GM19099 (cell line): ENCODE results near the gene GLS2.

Experiments used
- POLR2A ChIP-seq: IDR thresholded peaks from 3 replicates; pipeline ENCODE4 v1.6.1; 2011; ENCODE audit warnings: low read depth; ENCODE audit not compliant: insufficient read length; ENCODE audit errors: extremely low read depth

Gene GLS2

DNA sequence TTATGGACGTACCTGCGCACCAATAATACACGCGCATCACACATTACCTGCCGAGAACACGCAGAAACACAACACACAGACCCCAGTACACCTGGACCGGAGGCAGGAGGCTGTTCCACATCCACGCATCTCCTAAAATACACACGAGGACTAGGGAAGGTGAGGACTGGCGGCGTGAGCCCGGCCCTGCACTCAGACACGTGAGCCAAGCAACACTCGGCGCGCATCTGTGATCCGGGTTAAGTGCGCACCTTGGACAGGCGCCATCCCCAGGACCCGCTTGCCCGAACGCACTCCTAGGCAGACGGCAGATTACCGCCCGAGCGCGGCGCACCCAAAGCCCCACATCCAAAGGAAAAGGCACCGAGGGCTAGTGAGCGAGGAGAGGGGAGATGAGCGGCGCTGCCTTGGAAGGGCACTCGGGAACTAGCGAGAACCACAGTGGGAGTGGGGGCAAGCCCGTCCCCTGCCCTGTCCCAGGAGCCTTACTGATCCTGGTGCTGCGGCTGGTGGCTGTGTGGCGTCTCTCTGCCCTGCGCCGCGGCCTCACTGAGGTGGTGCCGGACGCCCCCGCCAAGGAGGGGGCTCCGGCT is 417 bp downstream of the GLS2 start:
- TF ChIP-seq POLR2A: no peak

- TF ChIP-seq POLR2A: no peak
Measured at GRCh38 chr12:56486694-56487093, 1.3 kb downstream of the GLS2 start.

DNA sequence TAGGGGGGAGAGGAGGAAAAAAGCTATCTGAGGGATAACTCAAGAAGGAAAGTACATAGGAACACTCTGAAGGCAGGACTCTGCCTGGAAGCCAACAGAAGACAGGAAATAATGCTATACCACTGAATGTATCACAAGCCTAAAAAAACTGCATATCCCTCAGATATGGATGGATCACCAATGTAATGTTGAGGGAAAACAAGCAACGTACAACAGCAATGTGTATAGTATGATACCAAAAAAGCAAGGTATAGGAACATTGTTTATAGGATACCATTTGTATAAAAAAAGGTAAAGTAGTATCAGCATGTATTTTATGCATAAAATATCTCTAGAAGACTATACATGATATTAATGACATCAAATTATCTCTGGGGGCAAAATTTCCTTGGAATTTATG is 3.4 kb downstream of the GLS2 start:
- no peak for TF ChIP-seq POLR2A

DNA sequence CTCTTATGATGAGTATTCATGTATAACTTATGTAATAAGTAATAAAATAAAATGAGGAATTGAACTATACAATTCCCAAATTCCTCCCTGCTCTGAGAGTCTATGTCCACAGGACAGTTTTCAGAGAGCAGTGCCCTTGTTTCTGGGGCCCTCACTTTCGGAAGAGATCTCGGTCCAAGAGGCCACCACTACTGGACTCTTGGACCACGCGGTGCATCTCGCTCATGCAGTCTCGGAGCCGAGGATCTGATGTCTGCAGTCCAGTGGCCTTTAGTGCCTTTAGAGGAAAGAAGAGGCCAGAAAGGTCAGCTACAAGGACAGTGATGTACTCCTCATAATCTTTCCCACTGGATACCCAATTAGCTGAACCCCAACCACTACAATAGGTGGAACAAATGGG is 8.3 kb downstream of the GLS2 start:
- no peak for TF ChIP-seq POLR2A

GRCh38 chr12:56477521-56478225 is 10.3 kb downstream of the GLS2 start:
- no peak for TF ChIP-seq POLR2A

DNA sequence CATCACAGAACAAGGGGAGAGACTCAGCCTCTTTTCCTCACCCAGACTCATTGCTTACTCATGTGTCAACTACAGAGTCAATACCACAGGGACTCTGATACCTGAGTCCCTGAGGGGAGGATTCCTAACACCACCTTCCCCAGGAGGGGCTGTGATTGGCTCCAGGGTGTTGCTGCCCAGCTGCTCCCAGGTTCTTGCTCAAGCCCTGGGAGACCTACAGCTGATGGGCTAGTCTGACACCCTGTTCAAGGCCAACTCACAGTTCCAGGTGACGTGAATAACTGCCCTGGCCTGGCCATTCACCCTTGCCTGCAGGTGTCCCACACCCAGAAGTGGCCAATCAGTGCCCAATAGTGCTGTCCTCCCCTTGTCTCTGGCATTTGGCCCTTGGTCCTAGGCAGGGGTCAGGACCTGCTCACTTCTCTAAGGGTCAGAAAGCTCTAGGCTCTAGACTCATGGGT is 11.0 kb downstream of the GLS2 start:
- no peak for TF ChIP-seq POLR2A

DNA sequence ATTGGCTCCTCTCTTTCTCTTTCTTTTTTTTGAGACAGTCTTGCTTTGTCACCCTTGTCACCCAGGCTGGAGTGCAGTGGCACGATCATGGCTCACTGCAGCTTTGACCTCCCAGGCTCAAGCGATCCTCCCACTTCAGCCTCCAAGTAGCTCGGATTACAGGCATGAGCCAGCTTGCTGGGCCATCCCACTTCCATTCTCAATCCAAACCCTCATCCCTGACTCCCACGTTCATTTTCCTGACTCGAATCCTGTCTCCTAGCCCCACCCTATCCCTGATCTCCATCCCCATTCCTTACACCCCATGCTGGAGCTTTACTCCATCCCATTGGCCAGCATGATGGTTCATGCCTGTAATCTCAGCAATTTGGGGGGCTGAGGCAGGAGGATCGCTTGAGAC is 11.8 kb downstream of the GLS2 start:
- TF ChIP-seq POLR2A: no peak

GRCh38 chr12:56474389-56474788 is 13.6 kb downstream of the GLS2 start:
- no peak for TF ChIP-seq POLR2A

DNA sequence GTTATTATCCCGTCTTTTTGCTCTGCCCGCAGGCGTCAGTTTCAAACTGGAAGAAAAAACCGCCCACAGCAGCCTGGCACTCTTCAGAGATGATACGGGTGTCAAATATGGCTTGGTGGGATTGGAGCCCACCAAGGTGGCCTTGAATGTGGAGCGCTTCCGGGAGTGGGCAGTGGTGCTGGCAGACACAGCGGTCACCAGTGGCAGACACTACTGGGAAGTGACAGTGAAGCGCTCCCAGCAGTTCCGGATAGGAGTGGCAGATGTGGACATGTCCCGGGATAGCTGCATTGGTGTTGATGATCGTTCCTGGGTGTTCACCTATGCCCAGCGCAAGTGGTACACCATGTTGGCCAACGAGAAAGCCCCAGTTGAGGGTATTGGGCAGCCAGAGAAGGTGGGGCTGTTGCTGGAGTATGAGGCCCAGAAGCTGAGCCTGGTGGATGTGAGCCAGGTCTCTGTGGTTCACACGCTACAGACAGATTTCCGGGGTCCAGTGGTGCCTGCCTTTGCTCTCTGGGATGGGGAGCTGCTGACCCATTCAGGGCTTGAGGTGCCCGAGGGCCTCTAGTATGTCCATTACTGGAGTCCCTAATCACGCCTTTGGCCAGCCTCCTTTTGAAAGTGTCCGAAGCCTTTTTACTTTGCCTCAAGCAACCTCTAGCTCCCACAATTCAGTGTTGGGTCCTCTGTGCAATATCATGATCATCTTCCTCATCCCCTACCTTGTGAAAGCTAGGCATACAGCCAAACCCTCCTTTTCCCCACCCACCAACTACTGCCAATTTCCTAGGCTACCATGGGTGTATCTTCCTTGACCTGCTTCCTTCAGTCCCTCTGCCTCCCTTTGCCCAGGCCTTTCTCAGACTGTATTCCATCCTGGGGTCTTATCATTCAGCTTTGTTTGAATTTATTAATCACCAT is 18.7 kb downstream of the GLS2 start:
- TF ChIP-seq POLR2A: peak; percentile 11

DNA sequence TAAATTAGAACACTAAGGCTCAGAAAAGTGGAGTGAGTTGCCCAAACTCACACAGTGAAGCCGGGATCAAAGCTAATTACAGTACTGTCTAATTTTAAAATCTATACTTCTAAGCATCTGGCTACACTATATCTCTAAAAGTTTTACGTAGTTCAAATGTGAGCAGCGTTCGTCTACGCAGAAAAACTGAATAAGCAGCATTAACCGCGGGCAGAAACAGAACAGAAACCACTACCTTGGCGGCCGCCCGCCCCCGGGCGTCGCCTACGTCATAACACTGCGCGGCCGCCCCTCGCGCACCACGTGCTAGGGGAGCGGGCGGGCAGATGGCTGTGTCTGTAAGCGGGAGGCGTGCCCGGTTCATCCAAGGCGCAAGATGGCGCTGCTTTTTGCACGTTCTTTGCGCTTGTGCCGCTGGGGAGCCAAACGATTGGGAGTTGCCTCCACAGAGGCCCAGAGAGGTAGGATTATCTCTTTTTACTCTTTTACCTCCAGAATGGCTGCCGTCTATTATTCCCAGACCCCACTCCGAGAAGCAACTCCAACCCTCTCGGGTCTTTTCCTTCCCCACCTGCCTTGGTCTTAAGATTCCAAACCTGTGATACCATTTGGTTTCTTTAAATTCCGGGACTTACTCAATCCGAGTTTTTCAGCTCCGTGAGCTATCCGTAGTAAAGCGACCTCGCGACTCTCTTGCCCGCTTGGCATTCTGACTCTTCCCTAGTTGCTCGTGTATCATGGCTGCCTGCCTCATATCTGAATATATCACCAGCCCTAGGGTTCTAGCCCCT is 19.6 kb downstream of the GLS2 start, which contains the start of gene SPRYD4:
Gene SPRYD4 (plus strand): TSS at position 363 of the 791 bp plus-strand sequence. CDS start 14 bp downstream, at position 377.
- peak; percentile 97 for TF ChIP-seq POLR2A

DNA sequence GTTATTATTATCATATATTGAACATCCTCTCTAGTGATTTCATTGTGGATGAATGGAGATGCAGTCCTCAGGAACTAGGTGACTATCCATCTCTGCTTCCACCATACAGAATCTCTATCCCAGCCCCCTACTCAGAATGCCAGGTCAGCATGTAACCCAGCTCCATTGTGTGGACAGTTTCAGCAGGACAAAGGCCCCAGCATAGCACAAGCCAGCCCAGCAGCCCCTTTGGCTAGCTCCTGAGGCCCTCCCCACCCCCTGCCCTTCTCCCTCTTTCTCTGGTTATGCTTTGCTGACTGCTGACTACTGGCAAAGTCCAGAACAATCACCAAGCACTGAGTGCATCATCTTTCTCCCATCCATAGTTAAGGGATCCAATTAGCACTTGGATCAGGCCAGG is 25.4 kb downstream of the GLS2 start:
- TF ChIP-seq POLR2A: no peak

DNA sequence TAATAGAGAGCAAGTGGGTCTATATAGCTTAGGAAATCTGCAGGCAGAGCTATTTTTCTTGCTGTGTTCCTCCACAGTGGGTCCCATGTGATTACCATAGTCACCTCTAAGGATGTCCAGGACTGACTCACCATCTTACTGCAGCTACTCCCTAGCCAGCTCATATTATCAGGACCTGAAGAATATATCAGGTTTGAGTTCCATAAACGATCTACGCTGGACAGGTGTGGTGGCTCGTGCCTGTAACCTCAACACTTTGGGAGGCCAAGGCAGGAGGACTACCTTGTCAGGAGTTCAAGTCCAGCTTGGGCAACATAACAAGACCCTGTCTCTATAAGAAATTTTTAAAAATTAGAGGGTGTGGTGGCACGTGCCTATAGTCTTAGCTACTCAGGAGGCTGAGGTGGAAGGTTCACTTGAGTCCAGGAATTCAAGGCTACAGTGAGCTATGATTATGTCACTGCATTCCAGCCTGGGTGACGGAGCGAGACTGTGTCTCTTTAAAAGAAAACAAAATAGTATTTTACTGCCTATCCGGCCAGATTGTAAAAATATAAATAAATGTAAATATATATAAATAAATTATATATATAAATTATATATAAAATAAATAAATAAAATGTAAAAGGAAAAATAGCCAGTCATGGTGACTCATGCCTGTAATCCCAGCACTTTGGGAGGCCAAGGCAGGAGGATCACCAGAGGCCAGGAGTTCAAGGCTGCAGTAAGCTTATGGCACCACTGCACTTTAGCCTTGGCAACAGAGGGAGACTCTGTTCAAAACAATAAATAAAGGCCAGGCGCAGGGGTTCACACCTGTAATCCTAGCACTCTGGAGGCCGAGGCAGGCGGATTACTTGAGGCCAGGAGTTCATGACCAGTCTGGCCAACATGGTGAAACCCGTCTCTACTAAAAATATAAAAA is 26.5 kb downstream of the GLS2 start:
- no peak for TF ChIP-seq POLR2A

DNA sequence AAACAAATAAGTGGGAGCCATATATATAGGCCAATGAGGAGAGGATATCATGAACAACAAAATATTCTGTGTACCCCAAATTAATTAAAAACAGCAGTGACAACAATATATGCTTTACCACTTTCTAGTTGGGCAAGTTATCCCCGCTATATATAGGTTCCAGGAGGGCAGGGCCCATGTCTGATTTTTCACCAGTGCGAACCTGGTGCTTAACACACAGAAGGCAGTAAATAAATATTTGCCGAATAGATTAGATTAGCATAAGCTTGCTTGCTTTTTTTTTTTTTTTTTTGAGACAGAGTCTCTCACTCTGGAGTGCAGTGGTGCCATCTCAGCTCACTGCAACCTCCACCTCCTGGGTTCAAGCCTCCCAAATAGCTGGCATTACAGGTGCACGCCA is 30.1 kb downstream of the GLS2 start:
- no peak for TF ChIP-seq POLR2A

- no peak for TF ChIP-seq POLR2A
Measured at GRCh38 chr12:56454557-56454956, 33.4 kb downstream of the GLS2 start, which contains the start of gene MIP. MIP (minus strand) TSS chr12:56454657; CDS start chr12:56454613, 44 bp downstream.
